ENCODE data around the gene ZSCAN2.
"Not testable (repeated sequence)": the region's sequence is repeated elsewhere in the genome, so short reads cannot be mapped to it uniquely, and the experiment has no call there.

The ZSCAN2 gene

DNA sequence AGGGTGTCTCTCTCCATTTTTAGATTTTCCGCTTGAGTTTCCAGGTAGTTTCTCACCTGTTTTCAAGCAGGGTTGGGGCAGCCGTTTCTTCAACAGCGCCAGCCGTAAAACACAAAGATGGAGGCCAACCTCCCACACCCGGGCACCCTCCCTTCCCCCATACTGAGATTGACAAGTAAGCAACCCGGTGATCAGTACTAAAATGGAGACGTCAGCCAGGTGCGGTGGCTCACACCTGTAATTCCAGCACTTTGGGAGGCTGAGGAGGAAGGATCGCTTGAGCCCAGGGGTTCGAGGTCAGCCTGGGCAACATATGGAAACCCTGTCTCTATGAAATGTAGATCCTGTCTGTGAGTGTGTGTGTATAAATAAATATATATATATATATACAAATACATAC lies 903 bp upstream of the ZSCAN2 start:
- DNase-seq = peak in 1 of 2 experiments; percentile 23

GRCh38 chr15:84600331-84600686 lies 500 bp upstream of the ZSCAN2 start:
- DNase-seq = peak; percentile 83 to 89

- DNase-seq = no peak
Observed at GRCh38 chr15:84601555-84601838, 688 bp downstream of the ZSCAN2 start.

DNA sequence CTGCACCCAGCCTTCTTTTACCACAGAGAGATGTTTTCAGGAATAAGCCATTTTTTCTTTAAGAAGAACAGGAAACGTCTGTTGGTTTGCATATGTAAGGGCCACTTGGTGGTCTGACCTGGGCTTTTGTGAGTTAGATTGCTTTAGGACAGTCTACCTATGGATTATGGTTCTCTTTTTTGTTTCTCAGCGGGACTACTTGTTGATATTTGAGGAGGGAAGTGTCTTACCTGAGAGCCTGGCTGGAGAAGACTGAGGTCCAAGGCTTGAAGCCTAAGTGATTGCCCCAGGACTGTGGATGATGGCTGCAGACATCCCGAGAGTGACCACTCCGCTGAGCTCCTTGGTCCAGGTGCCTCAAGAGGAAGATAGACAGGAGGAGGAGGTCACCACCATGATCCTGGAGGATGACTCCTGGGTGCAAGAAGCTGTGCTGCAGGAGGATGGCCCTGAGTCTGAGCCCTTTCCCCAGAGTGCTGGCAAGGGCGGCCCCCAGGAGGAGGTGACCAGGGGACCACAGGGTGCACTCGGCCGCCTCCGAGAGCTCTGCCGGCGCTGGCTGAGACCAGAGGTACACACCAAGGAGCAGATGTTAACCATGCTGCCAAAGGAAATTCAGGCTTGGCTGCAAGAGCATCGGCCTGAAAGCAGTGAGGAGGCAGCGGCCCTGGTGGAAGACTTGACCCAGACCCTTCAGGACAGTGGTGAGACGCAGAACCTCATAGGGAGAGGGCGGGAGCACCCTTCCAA lies 3.0 kb downstream of the ZSCAN2 start:
- DNase-seq = no peak

DNA sequence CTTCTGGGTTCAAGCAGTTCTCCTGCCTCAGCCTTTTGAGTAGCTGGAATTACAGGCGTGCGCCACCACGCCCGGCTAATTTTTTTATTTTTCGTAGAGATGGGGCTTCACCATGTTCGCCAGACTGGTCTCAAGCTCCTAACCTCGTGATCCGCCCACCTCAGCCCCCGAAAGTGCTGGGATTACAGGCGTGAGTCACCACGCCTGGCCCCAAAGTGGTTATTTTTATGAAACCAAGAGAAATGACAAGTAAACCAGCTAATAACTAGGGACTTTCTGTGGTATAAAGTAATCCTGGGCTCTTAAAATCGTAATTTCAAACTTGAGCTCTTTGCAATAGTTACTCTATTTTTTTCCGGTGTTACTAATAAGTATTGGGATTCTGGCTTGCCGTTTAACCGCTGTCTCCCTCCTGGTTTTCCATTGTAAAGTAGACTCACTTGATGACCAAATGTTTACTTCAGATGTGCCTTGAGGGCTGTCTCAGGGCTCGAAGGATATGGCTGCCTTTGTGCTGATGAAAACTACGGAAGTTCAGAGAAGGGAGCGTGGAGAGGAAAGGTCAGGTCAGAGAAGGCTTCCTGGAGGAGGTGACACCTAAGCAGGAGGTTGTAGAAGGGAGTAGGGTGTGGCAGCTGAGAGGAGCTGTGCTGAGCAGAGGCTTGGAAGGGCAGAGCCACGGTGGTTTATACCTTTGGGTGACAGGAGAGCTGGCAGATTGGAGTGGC lies 4.2 kb downstream of the ZSCAN2 start:
- no peak for DNase-seq

- no peak for DNase-seq
Observed at GRCh38 chr15:84605554-84605882, 4.7 kb downstream of the ZSCAN2 start.

- DNase-seq = no peak
Observed at GRCh38 chr15:84606653-84607120, 5.9 kb downstream of the ZSCAN2 start.

GRCh38 chr15:84608707-84609284 lies 8.0 kb downstream of the ZSCAN2 start:
- no peak for DNase-seq

GRCh38 chr15:84609818-84610525 lies 9.2 kb downstream of the ZSCAN2 start:
- DNase-seq = no peak

DNA sequence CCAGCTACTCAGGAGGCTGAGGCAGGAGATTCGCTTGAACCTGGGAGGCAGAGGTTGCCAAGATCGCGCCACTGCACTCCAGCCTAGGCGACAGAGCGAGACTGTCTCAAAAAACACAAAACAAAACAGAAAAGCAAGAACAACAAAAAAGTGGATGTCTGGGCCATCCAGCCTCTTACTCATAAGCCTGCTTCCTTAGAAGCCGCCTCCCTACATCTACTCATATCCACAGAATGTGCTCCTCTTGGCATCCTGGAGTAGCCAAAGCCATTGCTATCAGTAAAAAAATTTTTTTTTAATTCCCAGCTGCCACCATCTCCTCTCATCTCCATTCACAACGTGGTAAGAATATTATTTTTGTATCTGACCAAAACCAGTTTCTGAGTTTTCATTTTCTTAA lies 10.8 kb downstream of the ZSCAN2 start:
- no peak for DNase-seq

DNA sequence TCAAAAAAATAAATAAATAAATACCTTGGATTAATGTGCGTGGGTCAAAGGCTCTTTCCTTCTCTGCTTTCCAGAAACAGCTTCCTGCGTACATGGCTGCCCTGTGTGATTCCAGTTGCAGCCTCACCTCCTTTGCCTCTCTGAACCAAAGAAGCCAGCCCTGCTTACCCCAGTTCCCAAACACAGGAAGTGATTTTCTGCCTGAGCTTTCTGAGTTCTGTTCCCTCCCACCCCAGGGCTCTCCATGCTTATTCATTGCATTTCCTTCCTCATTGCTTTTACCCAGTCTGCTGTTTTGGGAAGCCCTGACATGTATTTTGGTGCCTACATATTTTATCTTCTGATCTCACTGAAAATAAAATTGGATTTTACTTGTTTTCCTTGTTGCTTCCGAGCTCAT lies 15.4 kb downstream of the ZSCAN2 start:
- no peak for DNase-seq

- DNase-seq = no peak
Observed at GRCh38 chr15:84620626-84621025, 19.8 kb downstream of the ZSCAN2 start.

DNA sequence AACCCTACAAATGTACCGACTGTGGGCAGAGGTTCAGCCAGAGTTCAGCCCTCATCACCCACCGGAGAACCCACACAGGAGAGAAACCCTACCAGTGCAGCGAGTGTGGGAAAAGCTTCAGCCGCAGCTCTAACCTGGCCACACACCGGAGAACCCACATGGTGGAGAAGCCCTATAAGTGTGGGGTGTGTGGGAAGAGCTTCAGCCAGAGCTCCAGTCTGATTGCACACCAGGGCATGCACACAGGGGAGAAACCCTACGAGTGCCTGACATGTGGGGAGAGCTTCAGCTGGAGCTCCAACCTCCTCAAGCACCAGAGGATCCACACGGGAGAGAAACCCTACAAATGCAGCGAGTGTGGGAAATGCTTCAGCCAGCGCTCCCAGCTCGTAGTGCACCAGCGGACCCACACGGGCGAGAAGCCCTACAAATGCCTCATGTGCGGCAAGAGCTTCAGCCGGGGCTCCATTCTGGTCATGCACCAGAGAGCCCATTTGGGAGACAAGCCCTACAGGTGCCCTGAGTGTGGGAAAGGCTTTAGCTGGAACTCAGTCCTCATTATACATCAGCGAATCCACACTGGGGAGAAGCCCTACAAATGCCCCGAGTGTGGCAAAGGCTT lies 20.7 kb downstream of the ZSCAN2 start:
- DNase-seq = no peak

DNA sequence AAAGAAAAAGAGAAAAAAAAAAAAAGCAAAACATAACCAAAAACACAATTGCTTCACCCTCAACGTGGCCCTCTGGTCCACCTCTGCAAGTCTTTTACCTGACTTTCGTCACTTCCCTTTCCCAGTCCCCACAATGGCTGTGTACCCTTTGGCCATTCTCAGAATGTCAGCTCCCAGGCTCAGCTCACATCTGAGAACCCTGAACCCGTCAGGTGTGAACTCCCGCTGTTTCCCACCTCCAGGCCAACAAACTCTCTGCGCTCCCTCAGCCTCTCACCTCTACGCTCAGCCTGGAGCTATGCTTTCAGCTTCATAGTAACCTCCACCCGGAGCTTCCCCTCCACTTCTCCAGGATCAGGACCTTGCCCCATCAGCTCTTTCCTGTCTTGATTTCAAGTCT lies 23.6 kb downstream of the ZSCAN2 start:
- no peak for DNase-seq

DNA sequence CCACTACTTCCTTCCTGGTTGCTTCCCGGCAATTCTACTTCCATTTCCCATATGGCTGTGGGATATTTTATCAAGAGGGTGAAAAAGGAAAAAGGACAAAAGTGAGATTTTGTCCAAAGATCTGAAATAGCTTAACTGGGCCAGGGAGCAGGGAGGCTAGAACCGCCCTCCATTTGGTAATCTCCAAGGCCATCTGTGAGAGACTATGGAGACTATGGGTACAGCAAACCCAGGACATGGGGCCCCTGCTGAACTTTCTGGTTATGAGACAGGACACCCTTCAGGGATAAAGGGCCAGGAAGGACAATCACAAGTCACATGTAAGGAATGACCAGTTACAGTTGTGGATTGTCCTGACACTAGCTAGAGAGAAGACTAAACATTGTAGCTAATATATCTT lies 24.3 kb downstream of the ZSCAN2 start:
- DNase-seq = no peak

GRCh38 chr15:84629033-84629432 lies 28.2 kb downstream of the ZSCAN2 start:
- DNase-seq = no peak

- peak in 1 of 2 experiments; percentile 18 for DNase-seq
Observed at GRCh38 chr15:84631706-84632272, 31.0 kb downstream of the ZSCAN2 start.

DNA sequence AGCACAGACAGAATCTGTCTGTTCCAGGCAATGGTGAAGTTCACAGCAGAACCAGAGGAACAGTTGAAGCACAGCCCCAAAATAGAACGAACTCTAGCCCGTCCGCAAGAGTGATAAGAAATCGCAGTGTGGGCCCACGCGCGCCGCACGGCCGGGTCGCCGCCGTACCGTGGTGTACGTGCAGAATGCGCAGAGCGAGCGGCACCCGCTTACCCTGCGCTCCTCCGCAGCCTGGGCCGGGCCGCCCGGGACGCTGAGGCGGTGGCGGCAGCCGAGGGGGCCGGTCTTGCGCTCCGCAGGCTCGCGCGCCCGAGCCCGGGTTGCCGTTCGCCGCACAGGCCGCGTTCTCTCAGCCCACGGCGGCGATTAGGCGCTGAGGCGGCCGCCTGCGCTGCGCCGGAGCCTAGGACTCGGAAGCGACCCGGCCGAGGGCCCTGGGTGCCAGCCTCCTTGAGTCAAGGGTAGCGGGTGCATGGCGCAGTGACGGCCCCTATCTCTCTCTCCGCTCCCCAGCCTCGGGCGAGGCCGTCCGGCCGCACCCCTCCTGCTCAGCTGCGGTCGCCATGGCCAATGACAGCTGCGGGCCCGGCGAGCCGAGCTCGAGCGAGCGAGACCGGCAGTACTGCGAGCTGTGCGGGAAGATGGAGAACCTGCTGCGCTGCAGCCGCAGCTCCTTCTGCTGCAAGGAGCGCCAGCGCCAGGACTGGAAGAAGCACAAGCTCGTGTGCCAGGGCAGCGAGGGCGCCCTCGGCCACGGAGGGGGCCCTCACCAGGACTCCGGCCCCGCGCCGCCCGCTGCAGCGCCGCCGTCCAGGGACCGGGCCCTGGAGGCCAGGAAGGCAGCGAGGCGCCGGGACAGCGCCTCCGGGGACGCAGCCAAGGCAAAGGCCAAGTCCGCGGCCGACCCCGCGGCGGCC lies 32.8 kb downstream of the ZSCAN2 start:
- DNase-seq = peak; percentile 22 to 91

GRCh38 chr15:84634228-84634837 lies 33.5 kb downstream of the ZSCAN2 start:
- peak in 1 of 2 experiments; percentile 34 for DNase-seq

GRCh38 chr15:84638103-84638502 lies 37.3 kb downstream of the ZSCAN2 start:
- DNase-seq = peak in 1 of 2 experiments; percentile 18

DNA sequence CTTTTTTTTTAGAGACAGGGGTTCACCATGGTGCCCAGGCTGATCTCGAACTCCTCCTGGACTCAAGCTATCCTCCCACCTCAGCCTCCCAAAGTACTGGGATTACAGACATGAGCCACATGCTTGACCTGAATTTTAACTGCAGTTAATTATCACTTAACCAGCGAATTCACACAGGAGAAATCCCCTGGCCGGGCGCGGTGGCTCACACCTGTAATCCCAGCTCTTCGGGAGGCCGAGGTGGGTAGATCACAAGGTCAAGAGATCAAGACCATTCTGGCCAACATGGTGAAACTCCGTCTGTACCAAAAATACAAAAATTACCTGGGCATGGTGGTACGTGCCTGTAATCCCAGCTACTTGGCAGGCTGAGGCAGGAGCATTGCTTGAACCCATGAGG lies 41.1 kb downstream of the ZSCAN2 start:
- DNase-seq = not testable (repeated sequence)

All from NCI-H526 (cell line).